ENCODE measurements around the gene NAALADL2.

Gene NAALADL2

GRCh38 chr3:175617247-175617646 lies 758.1 kb downstream of the NAALADL2 start:
- DNase-seq = no peak

- DNase-seq = no peak
Measured at GRCh38 chr3:175619369-175619768, 760.2 kb downstream of the NAALADL2 start.

- DNase-seq = no peak
Measured at GRCh38 chr3:175620093-175620492, 761.0 kb downstream of the NAALADL2 start.

GRCh38 chr3:175620532-175620931 lies 761.4 kb downstream of the NAALADL2 start:
- no peak for DNase-seq

- DNase-seq = no peak
Measured at GRCh38 chr3:175640958-175641357, 781.8 kb downstream of the NAALADL2 start.

- DNase-seq = no peak
Measured at GRCh38 chr3:175646865-175647264, 787.7 kb downstream of the NAALADL2 start.

- DNase-seq = no peak
Measured at GRCh38 chr3:175648899-175649298, 789.8 kb downstream of the NAALADL2 start.

- no peak for DNase-seq
Measured at GRCh38 chr3:175651716-175652115, 792.6 kb downstream of the NAALADL2 start.

GRCh38 chr3:175655351-175655750 lies 796.2 kb downstream of the NAALADL2 start:
- no peak for DNase-seq

- no peak for DNase-seq
Measured at GRCh38 chr3:175656461-175656860, 797.3 kb downstream of the NAALADL2 start.

GRCh38 chr3:175659670-175660350 lies 800.7 kb downstream of the NAALADL2 start:
- DNase-seq = no peak

- DNase-seq = no peak
Measured at GRCh38 chr3:175662815-175663214, 803.7 kb downstream of the NAALADL2 start.

GRCh38 chr3:175664911-175665310 lies 805.8 kb downstream of the NAALADL2 start:
- DNase-seq = no peak

GRCh38 chr3:175668300-175668699 lies 809.2 kb downstream of the NAALADL2 start:
- no peak for DNase-seq

GRCh38 chr3:175670557-175670956 lies 811.4 kb downstream of the NAALADL2 start:
- DNase-seq = no peak

GRCh38 chr3:175672119-175672689 lies 813.1 kb downstream of the NAALADL2 start:
- DNase-seq = no peak

- DNase-seq = no peak
Measured at GRCh38 chr3:175679568-175679967, 820.4 kb downstream of the NAALADL2 start.

GRCh38 chr3:175692256-175692655 lies 833.1 kb downstream of the NAALADL2 start:
- no peak for DNase-seq

GRCh38 chr3:175695251-175695650 lies 836.1 kb downstream of the NAALADL2 start:
- no peak for DNase-seq

- DNase-seq = no peak
Measured at GRCh38 chr3:175702956-175703355, 843.8 kb downstream of the NAALADL2 start.

- DNase-seq = no peak
Measured at GRCh38 chr3:175704366-175705055, 845.4 kb downstream of the NAALADL2 start.

- no peak for DNase-seq
Measured at GRCh38 chr3:175713268-175713667, 854.1 kb downstream of the NAALADL2 start.

- DNase-seq = no peak
Measured at GRCh38 chr3:175716446-175716845, 857.3 kb downstream of the NAALADL2 start.

GRCh38 chr3:175726228-175726627 lies 867.1 kb downstream of the NAALADL2 start:
- DNase-seq = no peak

Measured in SIG-M5 (cell line).